ENCODE results near the gene REEP1. TPM values are rescaled to one million over a fixed set of nuclear protein-coding genes. Genes with fewer than 3 reads are reported as not detected.

REEP1 gene
- polyA plus RNA-seq, 1 donor (not counting 4 experiments of a cell fraction or from before 2014, with no cell fraction given): 0.30 TPM

DNA sequence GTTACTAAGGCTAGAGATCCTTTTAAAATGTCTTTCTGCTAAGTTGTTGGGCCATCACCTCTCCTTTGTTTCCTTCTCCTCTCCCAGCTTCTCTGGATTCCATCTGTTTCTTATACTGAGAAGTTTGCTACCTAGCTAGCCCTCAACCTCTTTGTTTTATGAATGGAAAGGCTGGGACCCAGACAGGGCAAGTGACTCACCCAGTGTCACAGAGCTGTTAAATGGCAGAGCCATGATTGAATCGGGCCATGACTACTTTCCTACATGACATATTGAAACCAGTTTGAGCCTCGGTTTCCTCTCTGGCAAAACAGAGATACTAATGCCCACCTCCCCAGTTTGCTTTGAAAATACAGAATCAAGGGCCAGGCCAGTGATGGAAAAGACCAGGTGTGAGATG is 24.1 kb downstream of the REEP1 start:
- FAIRE-seq: no peak
- Histone ChIP-seq H3K36me3 (ENCODE audit: control insufficient read depth in 2 of 2, extremely low read depth in 1 of 2, insufficient read depth in 2 of 2, low read length in 2 of 2) (no peaks in the 10 kb centered on the region), H3K9ac (ENCODE audit: control insufficient read depth, extremely low read depth, insufficient read depth, low read length) (no peak overlapping the region), H3K4me1 (ENCODE audit: control insufficient read depth, extremely low read depth, insufficient read depth, low read length) (no peaks in the 10 kb centered on the region), H3K27ac (ENCODE audit: control insufficient read depth, insufficient read depth, low read length) (no peak overlapping the region), H3K79me2 (ENCODE audit: control insufficient read depth, insufficient read depth, low read length) (no peaks in the 10 kb centered on the region), H3K4me2 (ENCODE audit: control insufficient read depth, extremely low read depth, insufficient read depth, low read depth, low read length) (no peak overlapping the region), H3K4me3 (ENCODE audit: control insufficient read depth in 2 of 3, extremely low read depth in 1 of 3, insufficient read depth in 2 of 3, low read depth in 1 of 3, low read length in 3 of 3) (no peak overlapping the region), H2AFZ (ENCODE audit: control insufficient read depth, low read length) (no peak overlapping the region), H3K9me3 (ENCODE audit: control insufficient read depth, low read depth, low read length) (no peaks in the 10 kb centered on the region), H3K9me1 (ENCODE audit: control insufficient read depth, extremely low read depth, insufficient read depth, low read length) (no peaks in the 10 kb centered on the region), H4K20me1 (ENCODE audit: control insufficient read depth, extremely low read depth, insufficient read depth, low read length) (no peaks in the 10 kb centered on the region), H3K27me3 (ENCODE audit: control insufficient read depth, extremely low read depth, insufficient read depth, low read length) (peaks cover 4% of the 10 kb centered on the region)
- TF ChIP-seq, protein P1, sequence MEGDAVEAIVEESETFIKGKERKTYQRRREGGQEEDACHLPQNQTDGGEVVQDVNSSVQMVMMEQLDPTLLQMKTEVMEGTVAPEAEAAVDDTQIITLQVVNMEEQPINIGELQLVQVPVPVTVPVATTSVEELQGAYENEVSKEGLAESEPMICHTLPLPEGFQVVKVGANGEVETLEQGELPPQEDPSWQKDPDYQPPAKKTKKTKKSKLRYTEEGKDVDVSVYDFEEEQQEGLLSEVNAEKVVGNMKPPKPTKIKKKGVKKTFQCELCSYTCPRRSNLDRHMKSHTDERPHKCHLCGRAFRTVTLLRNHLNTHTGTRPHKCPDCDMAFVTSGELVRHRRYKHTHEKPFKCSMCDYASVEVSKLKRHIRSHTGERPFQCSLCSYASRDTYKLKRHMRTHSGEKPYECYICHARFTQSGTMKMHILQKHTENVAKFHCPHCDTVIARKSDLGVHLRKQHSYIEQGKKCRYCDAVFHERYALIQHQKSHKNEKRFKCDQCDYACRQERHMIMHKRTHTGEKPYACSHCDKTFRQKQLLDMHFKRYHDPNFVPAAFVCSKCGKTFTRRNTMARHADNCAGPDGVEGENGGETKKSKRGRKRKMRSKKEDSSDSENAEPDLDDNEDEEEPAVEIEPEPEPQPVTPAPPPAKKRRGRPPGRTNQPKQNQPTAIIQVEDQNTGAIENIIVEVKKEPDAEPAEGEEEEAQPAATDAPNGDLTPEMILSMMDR (optimal IDR thresholded peaks at IDR 0.05 in 1 of 3, IDR thresholded peaks at IDR 0.05 in 1 of 3, conservative IDR thresholded peaks at IDR 0.05 in 1 of 3; ENCODE audit: extremely low read depth in 1 of 3, insufficient read depth in 2 of 3, low read length in 3 of 3): no peak
- no peak for TF ChIP-seq EZH2 (IDR thresholded peaks at IDR 0.05; ENCODE audit: low read length)
- no peak for DNase-seq (ENCODE audit: low read depth, low spot score)
- dilution Hi-C loops (cut with MboI; ENCODE audit: extremely low pct_ligation_motif_present, low sequenced_read_pairs): no loop called here

DNA sequence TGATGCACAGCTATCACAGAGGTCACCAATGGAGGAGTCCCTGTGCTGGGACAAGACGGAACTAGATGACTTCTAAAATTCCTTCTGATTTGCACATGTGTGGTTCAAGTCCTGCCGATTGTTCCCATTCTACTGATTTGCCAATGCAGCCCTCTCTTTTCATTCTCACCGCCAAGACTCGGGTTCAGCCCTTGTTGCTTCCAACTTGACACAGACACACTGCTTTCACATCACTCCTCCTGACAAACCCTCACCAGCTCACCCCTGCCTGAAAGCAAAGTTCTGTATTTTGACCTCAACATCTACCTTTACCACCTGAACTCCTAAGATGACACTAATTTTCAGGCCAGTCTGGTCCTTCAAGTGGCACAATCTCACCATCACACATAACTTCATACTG is 25.5 kb downstream of the REEP1 start:
- Histone ChIP-seq H3K4me1 (ENCODE audit: control insufficient read depth, extremely low read depth, insufficient read depth, low read length) (no peaks in the 10 kb centered on the region), H3K4me3 (ENCODE audit: control insufficient read depth in 2 of 3, extremely low read depth in 1 of 3, insufficient read depth in 2 of 3, low read depth in 1 of 3, low read length in 3 of 3) (no peak overlapping the region), H3K4me2 (ENCODE audit: control insufficient read depth, extremely low read depth, insufficient read depth, low read depth, low read length) (no peak overlapping the region), H3K36me3 (ENCODE audit: control insufficient read depth in 2 of 2, extremely low read depth in 1 of 2, insufficient read depth in 2 of 2, low read length in 2 of 2) (no peaks in the 10 kb centered on the region), H2AFZ (ENCODE audit: control insufficient read depth, low read length) (no peak overlapping the region), H3K9ac (ENCODE audit: control insufficient read depth, extremely low read depth, insufficient read depth, low read length) (no peak overlapping the region), H3K9me1 (ENCODE audit: control insufficient read depth, extremely low read depth, insufficient read depth, low read length) (no peaks in the 10 kb centered on the region), H3K27ac (ENCODE audit: control insufficient read depth, insufficient read depth, low read length) (no peak overlapping the region), H3K9me3 (ENCODE audit: control insufficient read depth, low read depth, low read length) (no peaks in the 10 kb centered on the region), H3K79me2 (ENCODE audit: control insufficient read depth, insufficient read depth, low read length) (no peaks in the 10 kb centered on the region), H3K27me3 (ENCODE audit: control insufficient read depth, extremely low read depth, insufficient read depth, low read length) (peaks cover 4% of the 10 kb centered on the region), H4K20me1 (ENCODE audit: control insufficient read depth, extremely low read depth, insufficient read depth, low read length) (no peaks in the 10 kb centered on the region)
- DNase-seq (ENCODE audit: low read depth, low spot score): no peak
- dilution Hi-C loops (cut with MboI; ENCODE audit: extremely low pct_ligation_motif_present, low sequenced_read_pairs): no loop called here
- FAIRE-seq: no peak
- TF ChIP-seq, protein P1 (optimal IDR thresholded peaks at IDR 0.05 in 1 of 3, IDR thresholded peaks at IDR 0.05 in 1 of 3, conservative IDR thresholded peaks at IDR 0.05 in 1 of 3; ENCODE audit: extremely low read depth in 1 of 3, insufficient read depth in 2 of 3, low read length in 3 of 3): no peak
- TF ChIP-seq EZH2 (IDR thresholded peaks at IDR 0.05; ENCODE audit: low read length): no peak

Data from keratinocyte (primary cell).